ENCODE data around the gene ABCG2. TPM values are rescaled to one million over a fixed set of nuclear protein-coding genes. Genes with fewer than 3 reads are reported as not detected.

Gene ABCG2
- total RNA-seq, result 6.9 TPM

DNA sequence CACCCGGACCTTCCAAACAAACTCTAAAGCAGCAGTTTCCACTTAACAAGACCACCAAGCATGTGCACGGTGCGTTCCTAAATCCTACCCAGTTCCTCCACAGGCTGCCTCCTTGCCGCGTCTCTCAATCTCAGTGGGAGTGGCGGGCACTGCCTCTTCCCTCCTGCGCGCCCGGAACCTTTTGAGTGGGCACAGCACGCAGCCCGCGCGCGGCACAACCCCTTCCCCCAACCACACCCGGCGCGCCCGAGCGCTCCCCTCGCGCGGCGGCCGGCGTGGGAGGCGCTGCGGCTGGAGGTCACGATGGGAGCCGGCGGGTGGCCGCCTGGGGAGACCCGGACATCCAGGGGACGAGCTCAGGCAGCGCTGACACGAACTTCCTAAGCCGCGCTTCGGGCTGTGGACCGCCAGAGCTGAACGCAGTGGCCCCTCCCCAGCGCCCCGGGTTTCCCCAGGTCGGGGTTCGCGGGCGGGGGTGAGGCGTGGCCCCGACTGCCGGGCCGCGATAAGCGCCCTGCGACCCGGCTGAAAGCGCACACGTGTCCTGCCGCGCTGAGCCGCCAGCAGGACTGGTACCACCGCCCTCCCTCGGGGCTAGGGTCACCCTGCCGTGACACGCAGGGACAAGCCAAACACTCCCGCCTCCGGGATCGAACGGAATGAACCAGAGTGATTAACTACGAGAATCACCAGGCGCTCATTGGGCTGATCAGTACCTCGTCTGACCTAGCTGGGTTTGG lies at the start of gene ABCG2:
TSS of gene ABCG2 (minus strand) at position 151 of the 740 bp plus-strand sequence. CDS start 18,644 bp downstream, outside the sequence.
- peak; percentile 48 for DNase-seq

DNA sequence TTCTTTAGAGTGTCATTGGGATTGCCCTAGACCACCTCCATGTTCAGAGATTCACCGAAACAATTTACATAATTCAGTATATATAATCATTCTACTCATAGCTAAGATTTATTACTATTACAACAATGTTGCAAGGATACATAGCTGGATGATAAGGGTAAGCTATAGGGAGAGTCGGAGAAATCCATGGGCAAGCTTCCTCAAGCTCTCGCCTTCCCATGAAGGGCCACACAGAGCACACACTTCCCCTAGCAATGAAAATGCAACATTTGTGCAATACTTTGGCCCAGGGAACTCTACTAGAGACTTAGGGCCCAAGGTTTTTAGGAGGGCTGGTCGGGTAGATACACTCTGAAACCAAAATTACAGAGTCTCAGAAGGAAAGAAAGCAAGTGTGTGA lies 49.7 kb upstream of the ABCG2 start:
- no peak for DNase-seq

DNA sequence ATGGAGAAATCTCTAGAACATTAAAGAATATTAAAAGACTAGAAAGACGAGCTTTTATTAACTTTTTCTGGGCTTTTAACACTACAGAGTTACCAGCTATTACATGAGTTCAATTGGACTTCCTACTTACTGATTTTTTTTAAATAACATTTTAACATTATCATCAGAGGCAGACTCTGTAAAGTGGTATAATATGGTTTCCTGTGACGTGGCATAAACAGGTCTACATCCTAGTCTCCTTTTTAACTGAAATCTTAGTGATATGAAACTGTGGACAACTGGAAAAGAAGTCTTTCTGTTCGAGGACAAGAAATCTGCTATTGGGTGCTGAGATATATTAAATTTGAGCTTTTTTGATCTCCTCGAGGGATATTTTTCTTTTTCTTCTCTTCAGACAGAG lies 48.7 kb upstream of the ABCG2 start:
- DNase-seq, result no peak

- DNase-seq, result peak; percentile 21
Observed at GRCh38 chr4:88204882-88205281, 46.4 kb upstream of the ABCG2 start.

GRCh38 chr4:88202443-88202842 lies 44.0 kb upstream of the ABCG2 start:
- no peak for DNase-seq

DNA sequence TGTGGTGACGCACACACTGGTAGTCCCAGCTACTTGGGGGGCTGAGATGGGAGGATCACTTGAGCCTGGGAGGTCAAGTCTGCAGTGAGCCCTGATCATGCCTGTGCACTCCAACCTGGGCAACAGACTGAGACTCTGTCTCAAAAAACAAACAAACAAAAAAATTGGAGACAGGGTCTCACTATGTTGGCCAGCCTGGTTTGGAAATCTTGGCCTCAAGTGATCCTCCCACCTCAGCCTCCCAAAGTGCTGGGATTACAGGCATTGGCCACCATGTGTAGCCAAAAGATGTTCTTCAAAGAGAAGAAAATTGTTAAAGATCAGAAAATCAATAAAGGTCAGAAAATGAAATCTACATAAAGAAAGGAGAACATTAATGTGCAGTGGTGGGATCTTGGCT lies 41.7 kb upstream of the ABCG2 start:
- DNase-seq, result no peak

GRCh38 chr4:88196523-88197185 lies 38.2 kb upstream of the ABCG2 start:
- DNase-seq, result no peak

GRCh38 chr4:88196013-88196365 lies 37.5 kb upstream of the ABCG2 start:
- DNase-seq, result no peak

DNA sequence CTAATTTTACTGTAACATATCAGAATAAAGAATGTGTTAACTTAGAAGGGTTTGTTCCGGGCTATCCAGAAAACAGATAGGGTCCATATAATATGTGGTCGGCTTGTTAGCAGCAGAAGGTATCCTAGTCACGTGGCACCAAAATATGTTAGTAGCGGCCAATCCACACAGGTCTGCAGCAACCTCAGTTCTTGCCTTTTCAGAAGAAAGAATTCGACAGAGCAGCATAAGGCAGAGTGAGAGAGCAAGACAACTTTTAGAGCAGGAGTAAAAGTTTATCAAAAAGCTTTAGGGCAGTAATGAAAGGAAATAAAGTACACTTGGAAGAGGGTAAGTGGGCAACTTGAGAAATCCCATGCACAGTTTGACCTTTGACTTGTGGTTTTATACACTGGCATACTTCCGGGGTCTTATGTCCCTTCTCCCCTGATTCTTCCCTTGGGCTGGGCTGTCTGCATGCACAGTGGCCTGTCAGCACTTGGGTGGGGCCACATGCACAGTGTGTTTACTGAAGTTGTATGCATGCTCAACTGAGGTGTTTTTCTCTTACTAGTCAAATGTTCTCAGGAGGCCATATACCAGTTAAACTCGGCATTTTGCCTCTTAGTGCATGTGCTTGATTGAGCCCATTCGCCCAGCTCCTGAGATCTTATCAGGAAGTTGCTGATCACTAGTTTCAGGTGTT lies 37.0 kb upstream of the ABCG2 start:
- no peak for DNase-seq

DNA sequence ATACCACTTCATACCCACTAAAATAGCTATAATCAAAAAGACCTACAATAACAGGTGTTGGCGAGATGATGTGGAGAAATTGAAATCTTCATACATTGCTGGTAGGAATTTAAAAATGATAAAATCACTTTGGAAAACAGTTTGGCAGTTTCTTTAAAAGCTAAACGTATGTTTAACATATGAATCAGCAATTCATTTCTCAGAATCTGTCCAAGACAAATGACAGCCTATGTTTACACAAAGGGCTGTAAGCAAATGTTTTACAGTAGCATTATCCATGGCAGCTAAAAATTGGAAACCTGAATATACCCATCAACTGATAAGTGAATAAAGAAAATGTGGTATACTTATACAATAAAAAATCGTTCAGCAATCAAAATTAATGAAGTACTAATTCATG lies 33.0 kb upstream of the ABCG2 start:
- no peak for DNase-seq

DNA sequence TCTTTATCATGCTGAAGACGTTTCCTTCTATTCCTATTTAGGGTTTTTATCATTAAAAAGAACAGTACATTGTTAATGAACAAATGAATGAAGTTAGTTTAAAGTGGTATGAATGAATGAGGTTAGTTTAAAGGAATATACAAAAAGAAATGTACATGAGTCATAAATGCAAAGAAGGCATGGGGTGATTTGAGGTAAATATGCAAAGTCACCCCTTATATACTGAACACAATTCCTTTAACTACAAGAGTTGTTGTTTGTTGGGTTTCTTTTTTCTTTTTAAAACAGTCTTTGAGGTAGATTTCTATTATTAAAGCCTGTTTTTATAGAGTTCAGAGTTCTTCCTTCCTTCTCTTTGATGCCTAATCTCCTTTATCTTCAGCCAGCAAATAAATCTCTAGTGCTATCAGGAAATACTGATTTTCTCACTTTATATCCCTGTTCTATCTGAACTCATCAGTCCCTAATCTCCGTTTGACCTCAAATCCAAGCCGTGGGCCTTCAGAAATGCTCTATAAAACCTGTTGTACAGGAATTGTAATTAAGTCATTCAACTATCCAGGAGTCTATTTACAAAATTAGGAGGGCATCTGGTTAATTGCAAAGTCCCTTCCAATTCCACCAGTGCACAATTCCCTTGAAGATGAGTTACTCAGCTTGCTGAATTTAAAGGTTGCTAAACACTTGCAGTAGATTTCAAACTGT lies 31.6 kb upstream of the ABCG2 start:
- no peak for DNase-seq

DNA sequence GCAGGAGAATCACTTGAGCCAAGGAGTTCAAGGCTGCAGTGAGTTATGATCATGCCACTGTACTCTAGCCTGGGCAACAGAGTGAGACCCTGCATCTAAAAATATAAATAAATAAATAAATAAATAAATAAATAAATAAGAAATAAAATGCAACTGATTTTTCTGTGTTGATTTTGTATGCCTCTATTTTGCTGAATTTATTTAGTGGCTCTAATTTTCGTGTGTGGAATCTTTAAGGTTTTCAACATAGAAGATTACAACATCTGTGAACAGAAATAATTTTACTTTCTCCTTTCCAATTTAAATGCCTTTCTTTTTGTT lies 30.9 kb upstream of the ABCG2 start:
- no peak for DNase-seq

GRCh38 chr4:88188738-88189417 lies 30.4 kb upstream of the ABCG2 start:
- DNase-seq, result no peak

DNA sequence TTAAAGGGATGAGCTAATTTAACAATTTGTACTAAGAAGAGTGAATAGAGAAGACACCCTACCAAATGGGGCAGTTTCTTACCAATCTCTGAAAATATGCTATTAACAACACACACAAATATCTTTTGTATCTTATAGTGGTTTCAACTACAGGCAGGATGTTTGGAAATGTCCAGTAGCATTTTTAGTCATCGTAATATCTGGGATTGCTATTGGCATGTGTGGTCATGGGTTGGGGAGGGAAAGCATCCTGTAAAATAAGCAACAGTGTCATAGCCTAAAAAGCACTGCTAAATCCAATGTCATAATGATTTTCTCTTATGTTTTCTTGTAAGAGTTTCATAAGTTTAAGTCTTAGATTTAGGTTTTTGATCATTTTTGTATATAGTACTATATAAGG lies 29.3 kb upstream of the ABCG2 start:
- no peak for DNase-seq

- DNase-seq, result no peak
Observed at GRCh38 chr4:88185906-88186305, 27.5 kb upstream of the ABCG2 start.

DNA sequence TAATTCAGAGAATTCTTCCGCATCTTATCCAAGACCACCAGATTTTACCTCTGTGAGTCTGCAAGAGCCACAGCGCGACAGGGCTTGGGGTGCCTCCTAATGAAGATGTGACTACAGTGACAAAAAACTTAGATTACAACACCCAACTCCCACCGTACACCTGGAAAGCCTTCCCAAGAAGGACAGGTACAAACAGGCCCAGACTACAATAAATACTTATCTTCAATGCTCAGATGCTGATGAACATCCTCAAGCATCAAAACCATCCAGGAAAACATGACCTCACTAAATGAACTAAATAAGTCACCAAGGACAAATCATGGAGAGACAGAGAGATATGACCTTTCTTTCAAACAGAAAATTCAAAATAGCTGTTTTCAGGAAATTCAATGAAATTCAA lies 20.8 kb upstream of the ABCG2 start:
- no peak for DNase-seq

- no peak for DNase-seq
Observed at GRCh38 chr4:88178626-88179231, 20.3 kb upstream of the ABCG2 start.

DNA sequence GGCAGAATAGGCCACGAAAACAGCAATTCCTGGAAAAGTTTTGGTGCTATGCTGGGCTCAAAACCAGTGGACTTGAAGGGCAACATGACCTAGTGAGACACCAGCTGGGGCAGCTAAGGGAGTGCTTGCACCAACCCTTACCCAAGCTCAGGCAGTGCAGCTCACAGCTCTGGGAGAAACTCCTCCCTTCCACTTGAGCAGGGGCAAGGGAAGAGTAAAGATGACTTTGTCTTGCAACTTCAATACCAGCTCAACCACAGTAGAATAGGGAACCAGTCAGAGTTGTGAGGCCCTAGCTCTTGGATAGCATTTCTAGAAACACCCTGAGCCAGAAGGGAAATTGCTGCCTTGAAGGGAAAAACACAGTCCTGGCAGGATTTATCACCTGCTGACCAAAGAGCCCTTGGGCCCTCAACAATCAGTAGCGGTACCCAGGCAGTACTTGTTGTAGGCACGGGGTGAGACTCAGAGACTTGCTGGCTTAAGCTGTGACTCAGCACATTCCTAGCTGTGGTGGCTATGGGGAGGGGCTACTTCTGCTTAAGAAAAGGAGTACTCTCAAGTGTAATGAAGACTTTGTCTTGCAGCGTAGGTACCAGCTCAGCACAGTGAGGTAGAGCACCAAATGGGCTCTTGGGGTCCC lies 19.7 kb upstream of the ABCG2 start:
- DNase-seq, result peak; percentile 9

DNA sequence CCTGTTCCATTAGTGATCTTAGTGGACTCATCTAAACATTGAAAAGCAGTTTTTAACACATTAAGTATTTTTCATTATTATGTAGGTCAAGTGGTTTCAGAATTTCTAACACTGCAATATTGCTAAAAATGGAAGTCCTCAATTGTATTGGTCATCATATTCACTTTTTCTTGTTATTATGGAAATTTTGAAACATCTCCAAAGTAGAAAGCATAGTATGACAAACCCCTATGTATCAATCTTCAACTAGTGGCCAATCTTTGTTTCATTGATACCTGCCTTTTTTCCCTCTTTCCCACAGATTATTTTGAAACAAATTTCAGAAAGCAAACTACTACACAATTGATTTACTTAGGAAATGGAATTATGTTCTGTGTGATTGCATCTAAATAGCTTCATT lies 14.5 kb upstream of the ABCG2 start:
- no peak for DNase-seq

GRCh38 chr4:88171206-88171605 lies 12.8 kb upstream of the ABCG2 start:
- no peak for DNase-seq

DNA sequence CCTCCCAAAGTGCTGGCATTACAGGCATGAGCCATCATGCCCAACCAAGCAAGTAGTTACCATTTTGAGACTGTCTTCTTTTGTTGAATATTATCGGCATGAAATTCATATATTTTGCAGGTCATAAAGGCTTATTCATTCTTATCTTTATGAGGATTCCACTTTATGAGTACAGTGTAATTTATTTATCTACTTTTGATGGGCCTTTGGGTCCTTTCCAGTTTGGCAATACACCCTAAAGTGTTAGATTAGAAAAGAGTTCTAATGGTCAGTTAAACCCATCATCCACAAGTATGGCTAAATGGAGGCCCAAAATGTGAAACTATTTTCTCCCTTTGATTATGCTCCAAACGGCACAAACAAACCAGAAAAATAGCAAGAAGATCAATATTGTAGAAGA lies 10.9 kb upstream of the ABCG2 start:
- DNase-seq, result no peak

- no peak for DNase-seq
Observed at GRCh38 chr4:88166608-88167007, 8.2 kb upstream of the ABCG2 start.
